ENCODE results near the gene BATF3.

The BATF3 gene

GRCh38 chr1:212703991-212704564 lies 4.4 kb upstream of the BATF3 start:
- no peak for DNase-seq

- no peak for DNase-seq
These were observed 3.0 kb upstream of the BATF3 start for GRCh38 chr1:212702672-212703071.

- DNase-seq: no peak
These were observed 2.3 kb upstream of the BATF3 start for GRCh38 chr1:212701910-212702309.

- no peak for DNase-seq
These were observed 1.5 kb upstream of the BATF3 start for GRCh38 chr1:212700892-212701819.

GRCh38 chr1:212700223-212700891 lies 717 bp upstream of the BATF3 start:
- DNase-seq: peak; percentile 36

GRCh38 chr1:212699104-212699624 lies 476 bp downstream of the BATF3 start:
- DNase-seq: peak; percentile 34

GRCh38 chr1:212698467-212699103 lies 1.1 kb downstream of the BATF3 start:
- DNase-seq: no peak

GRCh38 chr1:212696721-212697331 lies 2.8 kb downstream of the BATF3 start:
- DNase-seq: no peak

GRCh38 chr1:212692774-212693644 lies 6.6 kb downstream of the BATF3 start:
- DNase-seq: no peak

GRCh38 chr1:212691561-212692071 lies 8.0 kb downstream of the BATF3 start:
- no peak for DNase-seq

- DNase-seq: no peak
These were observed 8.7 kb downstream of the BATF3 start for GRCh38 chr1:212690816-212691403.

GRCh38 chr1:212689758-212690529 lies 9.7 kb downstream of the BATF3 start:
- no peak for DNase-seq

GRCh38 chr1:212689196-212689725 lies 10.4 kb downstream of the BATF3 start:
- DNase-seq: no peak

- no peak for DNase-seq
These were observed 11.1 kb downstream of the BATF3 start for GRCh38 chr1:212688341-212689047.

GRCh38 chr1:212687811-212688210 lies 11.8 kb downstream of the BATF3 start:
- DNase-seq: no peak

- DNase-seq: no peak
These were observed 13.0 kb downstream of the BATF3 start for GRCh38 chr1:212686591-212686990.

- DNase-seq: no peak
These were observed 13.6 kb downstream of the BATF3 start for GRCh38 chr1:212686069-212686468.

GRCh38 chr1:212685429-212685828 lies 14.2 kb downstream of the BATF3 start:
- DNase-seq: no peak

- DNase-seq: no peak
These were observed 15.0 kb downstream of the BATF3 start for GRCh38 chr1:212684521-212685090.

Data from activated gamma-delta T cell (primary cell).